T-helper 1 cell treated with Interleukin-12 subunit alpha and Interleukin-12 subunit beta and Interleukin-4 antibody, amounts not matched to agents 30 μg/mL and 1 μg/mL, for 36 hours (primary cell): ENCODE results near the gene DST.

Experiments used
- H3K27ac Mint-ChIP-seq: one replicate; pipeline ENCODE4 v1.8.0; 2021; ENCODE audit warnings: mild to moderate bottlenecking, mixed read lengths
- H3K27me3 Mint-ChIP-seq: one replicate; pipeline ENCODE4 v1.8.0; 2021; ENCODE audit warnings: low read depth, mixed read lengths
- H3K36me3 Mint-ChIP-seq: one replicate; pipeline ENCODE4 v1.8.0; 2021; ENCODE audit warnings: low read depth, mixed read lengths
- H3K4me1 Mint-ChIP-seq: one replicate; pipeline ENCODE4 v1.8.0; 2021; ENCODE audit warnings: low read depth, mixed read lengths
- H3K4me3 Mint-ChIP-seq: one replicate; pipeline ENCODE4 v1.8.0; 2021; ENCODE audit warnings: mild to moderate bottlenecking, moderate library complexity, mixed read lengths
- H3K9me3 Mint-ChIP-seq: one replicate; pipeline ENCODE4 v1.8.0; 2021; ENCODE audit warnings: mixed read lengths

Gene DST

DNA sequence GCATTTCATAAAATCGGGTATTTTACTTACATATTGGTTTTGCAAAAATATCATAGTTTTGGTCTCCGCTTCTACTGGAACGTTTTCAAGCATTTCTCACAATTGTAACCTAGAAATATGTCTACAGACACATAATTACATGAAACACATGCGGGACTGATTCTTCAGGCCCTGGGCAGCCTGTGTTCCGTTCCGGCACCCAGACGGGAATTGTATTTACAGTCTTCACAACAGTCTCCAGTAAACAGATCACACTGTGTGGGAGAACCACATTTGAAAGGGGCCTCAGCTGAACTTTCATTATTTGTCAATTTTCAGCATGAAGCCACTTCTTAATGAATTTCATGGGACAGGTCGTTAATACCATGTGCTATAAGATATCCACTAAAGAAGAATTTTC, 196.9 kb downstream of the DST start:
- no peaks in the 10 kb centered on the region for H3K36me3 Mint-ChIP-seq
- no peaks in the 10 kb centered on the region for H3K4me1 Mint-ChIP-seq
- H3K27ac Mint-ChIP-seq: no peak overlapping the region
- H3K9me3 Mint-ChIP-seq: no peaks in the 10 kb centered on the region
- H3K4me3 Mint-ChIP-seq: no peak overlapping the region
- H3K27me3 Mint-ChIP-seq: no peaks in the 10 kb centered on the region

DNA sequence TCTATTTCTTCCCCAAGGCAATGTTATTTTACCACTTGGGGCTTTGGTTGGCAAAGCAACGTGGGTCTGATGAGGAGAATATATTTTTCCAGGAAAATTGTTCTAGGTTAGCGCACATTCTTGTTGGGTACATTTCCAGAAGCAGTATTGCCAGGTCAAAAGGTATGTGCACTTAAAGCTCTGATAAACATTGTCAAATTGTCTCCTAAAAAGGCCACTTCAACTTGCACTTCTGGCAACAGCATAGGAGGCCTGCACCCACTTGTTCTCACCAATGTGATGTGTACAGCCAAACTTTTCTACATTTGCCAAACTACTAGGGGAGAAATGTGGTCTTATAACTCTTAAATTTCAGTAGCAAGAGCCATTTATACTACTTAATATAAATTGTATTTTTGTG, 197.8 kb downstream of the DST start:
- Mint-ChIP-seq H3K27ac (no peak overlapping the region), H3K9me3 (no peaks in the 10 kb centered on the region), H3K4me3 (no peak overlapping the region), H3K27me3 (no peaks in the 10 kb centered on the region), H3K4me1 (no peaks in the 10 kb centered on the region), H3K36me3 (no peaks in the 10 kb centered on the region)

DNA sequence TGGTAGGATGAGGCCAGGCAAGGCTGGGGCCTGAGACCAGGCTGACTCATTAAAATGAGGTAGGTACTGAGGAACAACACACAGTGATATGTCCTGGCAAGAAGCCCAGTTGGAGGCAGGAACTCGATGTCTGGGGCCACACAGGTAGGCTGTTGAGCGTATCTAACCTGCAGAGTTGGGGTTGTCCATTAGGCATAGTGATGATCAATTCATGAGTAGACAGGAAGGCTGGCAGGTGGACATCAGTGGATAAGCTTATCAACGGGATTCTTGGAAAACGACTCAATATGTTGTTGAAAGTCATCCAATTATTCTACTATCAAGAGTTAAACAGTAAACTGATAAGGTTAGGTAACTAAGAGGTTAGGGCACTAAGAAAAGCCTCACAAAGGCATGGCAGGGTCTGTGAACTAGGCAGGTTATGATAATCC, 202.1 kb downstream of the DST start:
- H3K9me3 Mint-ChIP-seq: no peaks in the 10 kb centered on the region
- H3K27ac Mint-ChIP-seq: no peak overlapping the region
- no peak overlapping the region for H3K4me3 Mint-ChIP-seq
- peaks cover 6% of the 10 kb centered on the region for H3K27me3 Mint-ChIP-seq
- H3K36me3 Mint-ChIP-seq: no peaks in the 10 kb centered on the region
- H3K4me1 Mint-ChIP-seq: no peaks in the 10 kb centered on the region

DNA sequence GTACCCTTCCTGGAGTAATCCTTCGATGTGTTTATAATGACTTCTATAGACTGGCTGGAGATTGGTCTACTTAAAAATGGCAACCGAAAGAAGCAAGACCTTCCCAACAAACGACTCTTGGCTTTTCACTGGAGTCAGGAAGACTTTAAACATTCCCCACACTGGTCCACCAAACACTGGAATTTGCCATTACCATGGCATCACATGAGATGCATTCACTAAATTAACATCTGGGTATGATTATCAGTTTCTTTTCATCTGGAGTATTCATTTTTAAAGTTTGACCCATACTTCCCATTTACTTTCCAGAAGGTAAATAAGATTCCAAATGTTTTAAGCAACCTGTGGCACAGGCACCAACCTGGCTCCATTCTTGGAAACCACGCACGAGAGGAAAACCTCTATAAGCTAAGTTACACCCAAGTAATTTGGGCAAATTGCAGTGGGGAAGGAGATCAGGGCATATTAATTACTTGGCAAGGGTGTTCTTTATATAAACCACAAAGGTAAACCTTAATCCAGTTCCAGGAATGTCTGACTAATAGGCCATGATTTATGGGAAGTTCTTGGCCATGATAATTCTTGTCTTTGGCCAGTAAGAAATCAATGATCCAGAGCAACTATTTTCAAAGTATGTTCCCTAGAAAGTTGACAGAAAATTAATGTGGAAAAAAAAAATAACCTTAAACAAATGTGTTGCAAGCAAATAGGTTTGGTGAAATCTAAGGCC, 205.4 kb downstream of the DST start:
- Mint-ChIP-seq H3K9me3 (peaks cover 3% of the 10 kb centered on the region), H3K27ac (no peak overlapping the region), H3K27me3 (peaks cover 6% of the 10 kb centered on the region), H3K4me3 (no peak overlapping the region), H3K4me1 (no peaks in the 10 kb centered on the region), H3K36me3 (no peaks in the 10 kb centered on the region)

DNA sequence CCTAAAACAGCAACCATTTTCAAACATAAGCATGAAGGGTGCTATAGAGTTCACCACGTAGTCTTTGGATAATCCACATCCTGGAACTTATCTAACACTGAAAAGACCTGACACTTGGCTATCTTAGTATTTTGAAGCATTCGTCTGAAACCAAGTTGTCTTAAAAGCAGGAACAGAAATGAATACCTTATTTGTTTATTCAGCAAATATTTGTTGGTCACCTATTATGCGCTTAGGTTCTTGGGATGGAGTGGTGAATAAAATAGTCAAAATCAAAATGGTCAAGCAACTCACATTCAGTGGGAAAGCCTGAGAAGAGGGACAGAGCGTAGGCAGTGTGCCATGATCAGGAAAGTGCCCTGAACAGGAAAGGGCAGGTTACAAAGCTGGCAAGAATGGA, 206.9 kb downstream of the DST start:
- Mint-ChIP-seq H3K36me3 (no peaks in the 10 kb centered on the region), H3K27me3 (peaks cover 6% of the 10 kb centered on the region), H3K4me1 (no peaks in the 10 kb centered on the region), H3K9me3 (peaks cover 4% of the 10 kb centered on the region), H3K4me3 (no peak overlapping the region), H3K27ac (no peak overlapping the region)

DNA sequence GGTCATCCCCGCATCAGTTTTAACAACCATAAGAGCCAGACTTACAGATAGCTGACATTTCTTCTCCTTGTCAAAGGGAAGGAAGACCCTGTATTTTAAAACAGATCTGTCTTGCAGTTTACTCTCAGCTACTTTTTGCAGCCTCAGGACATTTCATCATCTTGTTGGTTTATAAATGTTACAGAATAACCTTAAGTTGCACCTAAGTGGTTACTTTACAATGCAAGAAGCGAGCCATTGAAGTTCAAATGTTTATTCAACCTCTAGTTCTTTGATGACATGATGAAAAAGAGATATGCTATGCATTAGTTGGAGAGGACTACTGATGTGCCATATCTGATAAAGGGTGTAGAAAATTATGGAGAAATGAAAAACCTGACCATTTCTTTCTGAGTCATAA, 207.4 kb downstream of the DST start:
- Mint-ChIP-seq H3K4me1 (no peaks in the 10 kb centered on the region), H3K4me3 (no peak overlapping the region), H3K27me3 (peaks cover 6% of the 10 kb centered on the region), H3K9me3 (peaks cover 4% of the 10 kb centered on the region), H3K27ac (no peak overlapping the region), H3K36me3 (no peaks in the 10 kb centered on the region)

DNA sequence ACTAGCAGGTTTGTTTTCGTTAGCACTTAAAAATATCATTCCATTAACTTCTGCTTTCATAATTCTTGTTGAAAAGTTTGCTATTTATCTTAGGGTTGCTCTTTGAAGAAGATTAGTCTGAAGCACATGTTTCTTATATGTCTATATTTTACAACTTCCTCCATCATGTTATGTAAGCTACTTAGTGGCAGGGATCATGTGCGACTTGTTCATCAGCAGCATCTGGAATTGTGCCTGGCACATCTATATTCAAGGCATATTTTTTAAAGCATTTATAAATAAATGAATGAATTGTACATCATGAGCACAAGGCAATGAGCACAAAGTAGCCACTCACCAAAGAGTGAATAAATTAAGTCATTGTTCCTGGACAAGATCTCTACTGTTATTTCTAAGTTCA, 208.1 kb downstream of the DST start:
- Mint-ChIP-seq H3K27ac (no peak overlapping the region), H3K4me3 (no peak overlapping the region), H3K27me3 (peaks cover 6% of the 10 kb centered on the region), H3K4me1 (no peaks in the 10 kb centered on the region), H3K9me3 (peaks cover 4% of the 10 kb centered on the region), H3K36me3 (no peaks in the 10 kb centered on the region)

DNA sequence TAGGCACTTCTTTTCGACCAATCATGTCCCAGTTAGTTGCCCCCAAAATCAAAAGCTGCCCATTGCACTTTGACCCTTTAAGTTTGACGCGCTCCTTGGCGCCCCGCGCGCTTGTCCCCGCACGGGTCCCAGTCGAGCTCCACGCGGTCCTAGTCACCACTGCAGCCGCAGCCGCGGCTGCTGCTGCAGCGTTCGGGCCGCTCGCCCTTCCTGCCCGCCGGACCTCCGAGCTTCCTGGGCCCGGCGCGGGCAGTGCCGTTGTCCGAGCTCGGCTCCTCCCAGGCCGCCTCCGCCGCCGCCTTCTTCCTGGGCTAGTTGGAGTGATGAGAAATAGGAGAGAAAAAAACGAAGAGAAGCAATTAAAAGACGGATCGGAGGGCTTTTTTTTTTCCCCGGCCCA, 209.6 kb downstream of the DST start:
- H3K36me3 Mint-ChIP-seq: no peaks in the 10 kb centered on the region

DNA sequence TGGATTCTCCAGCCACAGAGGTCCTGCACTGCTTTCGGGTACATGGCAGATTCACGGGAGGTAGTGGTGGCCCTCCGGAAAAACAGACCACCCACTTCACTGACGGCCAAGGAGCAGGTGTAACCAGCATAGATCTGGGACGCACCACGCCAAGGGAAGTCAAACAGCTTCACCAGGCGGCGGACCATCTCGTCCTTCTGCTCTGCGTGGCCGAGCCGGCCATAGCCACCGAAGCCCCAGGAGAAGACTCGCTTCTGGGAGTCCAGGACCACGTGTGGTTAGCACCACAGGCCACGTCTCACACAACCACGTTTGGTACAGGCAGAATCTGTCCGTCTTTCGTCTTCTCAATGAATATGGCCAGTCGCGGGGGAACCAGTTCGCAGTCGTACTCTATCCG, 210.5 kb downstream of the DST start:
- Mint-ChIP-seq H3K27me3 (peaks cover 6% of the 10 kb centered on the region), H3K36me3 (no peaks in the 10 kb centered on the region), H3K27ac (no peak overlapping the region), H3K9me3 (peaks cover 4% of the 10 kb centered on the region), H3K4me3 (no peak overlapping the region), H3K4me1 (no peaks in the 10 kb centered on the region)

More for the DNA sequence above, 209.6 kb downstream of the DST start:
- no peak overlapping the region for H3K27ac Mint-ChIP-seq
- peaks cover 4% of the 10 kb centered on the region for H3K9me3 Mint-ChIP-seq
- no peak overlapping the region for H3K4me3 Mint-ChIP-seq
- H3K27me3 Mint-ChIP-seq: peaks cover 6% of the 10 kb centered on the region
- no peaks in the 10 kb centered on the region for H3K4me1 Mint-ChIP-seq

DNA sequence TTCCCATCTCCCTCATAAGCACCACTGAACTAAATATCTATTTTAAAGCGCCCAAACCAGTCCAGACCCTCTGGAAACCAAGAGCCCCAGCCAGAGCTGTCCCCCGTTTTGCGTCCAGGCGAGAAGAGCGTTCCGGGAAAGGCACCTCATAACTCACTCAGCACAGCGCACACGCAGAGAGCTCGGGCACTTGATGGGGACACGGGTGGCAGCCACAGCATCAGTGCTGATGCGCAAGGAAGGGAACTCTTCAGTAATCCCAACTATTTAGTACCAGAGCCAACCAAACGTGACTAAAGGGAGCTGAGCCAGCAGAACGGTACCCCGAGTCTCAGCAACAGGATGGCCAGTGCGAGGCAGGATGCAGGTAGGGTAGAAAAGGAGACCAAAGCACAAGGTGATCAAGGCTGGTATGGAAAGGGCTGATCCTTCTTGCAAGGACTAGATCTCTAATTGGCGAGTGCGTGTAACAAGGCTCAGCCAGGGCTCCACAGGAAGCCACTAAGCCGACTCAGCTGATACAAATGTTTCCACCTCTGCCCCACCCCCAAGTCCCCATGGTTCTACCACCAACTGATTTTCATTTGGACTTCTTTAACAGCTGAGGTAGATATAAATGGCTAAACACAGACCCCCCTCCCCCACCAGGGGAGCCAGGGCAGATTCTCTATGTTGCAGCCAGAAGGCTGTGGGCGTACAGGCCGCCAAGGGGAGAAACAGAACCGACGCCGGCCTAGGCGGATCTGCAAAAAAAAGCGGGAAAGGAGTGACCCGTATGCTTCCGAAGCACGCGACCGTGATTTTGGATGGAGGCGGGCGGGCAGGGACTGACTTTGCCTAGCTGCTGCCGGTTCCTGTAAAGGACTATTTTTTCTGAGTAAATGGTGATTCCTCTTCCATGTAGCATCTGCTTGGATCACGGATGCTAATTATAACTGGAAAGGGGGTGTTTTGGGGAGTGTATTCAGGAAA, 211.8 kb downstream of the DST start:
- H3K4me3 Mint-ChIP-seq: no peak overlapping the region
- H3K9me3 Mint-ChIP-seq: peaks cover 4% of the 10 kb centered on the region
- no peaks in the 10 kb centered on the region for H3K36me3 Mint-ChIP-seq
- H3K27me3 Mint-ChIP-seq: peaks cover 3% of the 10 kb centered on the region
- H3K27ac Mint-ChIP-seq: no peak overlapping the region
- H3K4me1 Mint-ChIP-seq: no peaks in the 10 kb centered on the region

DNA sequence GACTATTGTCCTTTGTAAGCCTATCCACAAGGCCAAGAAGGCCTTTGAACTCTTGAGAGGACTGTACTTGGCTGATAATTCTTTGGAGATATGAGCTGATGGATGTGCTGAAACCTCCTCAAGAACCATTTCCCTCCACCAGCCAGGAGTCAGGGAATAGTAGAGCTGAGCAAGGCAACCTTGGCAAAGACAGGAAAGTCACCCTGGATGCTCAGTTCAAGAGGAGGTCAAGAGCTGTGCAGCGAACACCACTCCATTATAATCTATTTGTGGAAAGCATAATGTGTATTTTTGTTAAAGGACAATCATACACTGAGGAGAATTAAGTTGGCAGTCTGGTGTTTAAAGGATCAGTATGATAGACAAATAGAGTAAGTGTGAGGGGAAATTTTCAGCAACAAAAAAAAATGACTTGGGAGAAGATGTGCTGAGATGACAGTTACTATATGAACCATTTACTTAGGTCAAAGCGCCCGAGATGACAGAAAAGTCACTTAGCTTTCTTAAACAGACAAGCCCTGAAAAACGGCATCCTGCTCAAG, 218.1 kb downstream of the DST start:
- Mint-ChIP-seq H3K27ac (no peak overlapping the region), H3K9me3 (no peaks in the 10 kb centered on the region), H3K36me3 (no peaks in the 10 kb centered on the region), H3K27me3 (no peaks in the 10 kb centered on the region), H3K4me3 (no peak overlapping the region), H3K4me1 (no peaks in the 10 kb centered on the region)

DNA sequence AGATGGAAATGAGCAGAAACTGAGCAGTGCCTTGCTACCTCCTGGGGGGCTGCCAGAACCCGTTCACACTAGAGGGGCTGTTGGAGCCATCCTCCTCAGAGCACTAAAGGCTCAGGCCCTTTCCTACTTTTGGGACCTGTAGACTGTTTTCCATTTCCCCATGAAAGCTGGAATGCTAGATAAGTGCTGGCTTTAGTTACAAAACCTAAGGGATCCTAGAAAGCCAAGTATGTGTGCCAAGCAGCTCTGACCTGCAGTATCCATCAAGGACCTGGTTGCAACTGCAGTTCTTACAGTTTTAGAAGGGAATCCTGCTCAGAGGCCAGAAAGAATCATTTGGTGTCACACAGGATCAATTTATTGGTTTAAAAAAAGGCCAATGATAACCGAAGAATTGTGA, 218.6 kb downstream of the DST start:
- no peaks in the 10 kb centered on the region for H3K4me1 Mint-ChIP-seq
- no peak overlapping the region for H3K27ac Mint-ChIP-seq
- no peaks in the 10 kb centered on the region for H3K36me3 Mint-ChIP-seq
- no peak overlapping the region for H3K4me3 Mint-ChIP-seq
- H3K27me3 Mint-ChIP-seq: no peaks in the 10 kb centered on the region
- no peaks in the 10 kb centered on the region for H3K9me3 Mint-ChIP-seq

DNA sequence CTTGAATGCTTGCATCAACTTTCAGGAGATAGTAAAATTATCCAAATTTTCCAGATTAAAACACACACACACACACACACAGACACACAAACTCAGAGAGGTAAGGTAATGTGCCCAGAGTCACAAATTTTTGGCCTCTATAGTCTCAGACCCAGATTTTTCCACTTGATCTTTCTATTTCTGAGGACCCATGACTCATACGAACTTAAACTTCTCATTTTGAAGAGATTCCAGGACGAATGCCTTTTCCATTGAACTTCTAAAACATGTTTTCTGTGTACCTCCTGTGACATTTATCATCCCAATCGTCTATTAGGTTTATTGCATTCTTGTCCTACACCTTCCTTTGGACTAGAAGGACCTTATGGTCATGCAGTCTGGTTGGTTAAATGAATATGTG, 222.4 kb downstream of the DST start:
- H3K27ac Mint-ChIP-seq: no peak overlapping the region
- no peaks in the 10 kb centered on the region for H3K36me3 Mint-ChIP-seq
- H3K4me1 Mint-ChIP-seq: no peaks in the 10 kb centered on the region
- no peak overlapping the region for H3K4me3 Mint-ChIP-seq
- no peaks in the 10 kb centered on the region for H3K9me3 Mint-ChIP-seq
- no peaks in the 10 kb centered on the region for H3K27me3 Mint-ChIP-seq

DNA sequence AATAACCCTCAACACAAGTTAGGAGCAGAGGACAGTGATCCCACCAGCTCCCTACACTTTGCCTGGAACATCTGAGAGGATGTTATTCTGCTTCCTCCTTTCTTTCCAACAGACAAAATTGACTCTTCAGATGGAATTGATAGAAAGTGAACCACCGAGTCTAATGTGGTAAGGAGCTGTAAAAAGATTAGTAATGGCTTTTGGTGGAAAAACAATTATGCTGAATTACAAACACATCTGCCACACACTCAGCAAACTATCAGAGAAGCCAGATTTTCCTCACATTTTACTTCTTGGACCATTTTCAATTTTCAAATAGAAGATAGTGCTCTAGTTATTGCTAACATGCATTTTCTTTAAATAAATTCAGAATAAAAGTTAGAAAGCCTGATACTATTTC, 223.5 kb downstream of the DST start:
- Mint-ChIP-seq H3K4me3 (no peak overlapping the region), H3K27me3 (no peaks in the 10 kb centered on the region), H3K27ac (no peak overlapping the region), H3K4me1 (no peaks in the 10 kb centered on the region), H3K36me3 (no peaks in the 10 kb centered on the region), H3K9me3 (no peaks in the 10 kb centered on the region)

DNA sequence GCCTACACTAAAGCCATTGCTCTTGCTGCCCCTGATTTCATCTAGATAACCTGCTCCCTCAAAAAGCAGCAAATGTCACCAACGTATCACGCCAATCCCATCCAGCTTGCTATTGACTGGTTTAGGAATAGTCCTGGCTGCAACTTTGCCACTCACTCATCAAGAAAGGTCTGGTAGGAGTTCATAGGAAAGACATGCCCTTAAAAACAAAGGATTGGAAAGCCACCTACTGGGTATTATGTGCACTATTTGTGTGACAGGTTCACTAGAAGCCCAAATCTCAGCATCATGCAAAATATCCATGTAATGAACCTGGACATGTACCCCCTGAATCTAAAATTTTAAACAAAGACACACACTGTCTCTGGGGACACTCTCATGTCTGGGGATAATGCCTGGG, 224.9 kb downstream of the DST start:
- no peaks in the 10 kb centered on the region for H3K4me1 Mint-ChIP-seq
- H3K4me3 Mint-ChIP-seq: no peak overlapping the region
- no peaks in the 10 kb centered on the region for H3K36me3 Mint-ChIP-seq
- H3K27ac Mint-ChIP-seq: no peak overlapping the region
- no peaks in the 10 kb centered on the region for H3K27me3 Mint-ChIP-seq
- no peaks in the 10 kb centered on the region for H3K9me3 Mint-ChIP-seq
